Epithelial cell of proximal tubule (primary cell): Measurements from ENCODE around the gene RASGEF1C. TPM values are rescaled to one million over a fixed set of nuclear protein-coding genes. Genes with fewer than 3 reads are reported as not detected.
A peak's percentile ranks its signal among the peaks of the same experiment; 100 is the strongest.

Source experiments
- DNase-seq: peaks from one replicate; pipeline ENCODE4 v3.0.0-alpha.2; 2011; ENCODE audit warnings: low read depth
- H3K4me3 ChIP-seq: 2 replicates; pipeline ENCODE4 v1.5.1; 2011; ENCODE audit warnings: low read depth, mild to moderate bottlenecking, low read length
- CTCF ChIP-seq: conservative IDR thresholded peaks from 2 replicates; pipeline ENCODE4 v1.5.1; 2012; ENCODE audit warnings: low read depth, mild to moderate bottlenecking, low read length
- total RNA-seq: library from RNA; depleted of rRNA; stranded (reverse); fragments of >200 nt; gene quantifications from 2 replicates; pipeline ENCODE4 v1.2.3, GENCODE V29; 2015

Gene RASGEF1C
- total RNA-seq: not detected in 2 replicates

GRCh38 chr5:180209137-180209581 lies at the start of gene RASGEF1C:
Gene RASGEF1C, minus strand, starts transcription at chr5:180209211. Its CDS starts 71,159 bp downstream, at chr5:180138052.
- peak; percentile 31 for TF ChIP-seq CTCF
- no peak for DNase-seq
- H3K4me3 ChIP-seq: peak within 1 kb of the TSS; percentile 45

DNA sequence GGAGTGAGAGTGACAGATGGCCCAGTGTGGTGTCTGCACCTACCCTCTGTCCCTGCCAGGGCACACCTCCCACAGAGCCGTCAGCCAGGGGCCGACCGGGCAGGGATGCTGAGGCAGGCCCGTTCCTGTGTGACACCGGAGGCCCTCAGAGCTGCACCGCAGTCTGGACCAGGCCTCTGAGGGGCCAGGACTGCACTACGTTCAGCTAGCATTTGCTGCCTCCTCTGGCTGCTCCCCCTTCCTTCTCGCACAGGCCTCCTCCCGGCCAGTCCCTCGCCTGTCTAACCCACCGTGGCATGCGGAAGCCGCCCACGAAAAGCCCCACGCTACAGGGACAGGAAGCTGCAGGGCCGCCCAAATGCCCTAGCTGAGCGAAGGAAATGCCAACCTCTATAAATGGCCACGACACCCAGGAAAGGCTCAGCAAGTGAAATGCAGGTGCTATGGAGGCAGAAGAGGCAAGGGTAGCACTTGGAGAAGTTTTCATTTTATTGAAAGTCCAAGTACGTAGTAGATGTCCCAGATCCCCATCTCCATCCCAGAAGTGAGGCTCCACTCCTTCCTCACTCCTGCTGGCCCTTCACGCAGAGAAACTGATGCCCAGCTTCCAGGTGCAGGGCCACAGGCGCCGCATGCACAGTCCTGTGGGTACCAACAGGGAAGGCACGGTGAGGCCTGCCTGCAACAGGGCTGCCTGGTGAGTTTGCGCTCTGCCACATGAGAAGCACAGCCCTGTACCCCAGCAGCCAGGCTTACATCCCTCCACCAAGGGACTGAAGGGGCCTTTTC lies 44.2 kb upstream of the RASGEF1C start:
- TF ChIP-seq CTCF: no peak
- no peak for DNase-seq

DNA sequence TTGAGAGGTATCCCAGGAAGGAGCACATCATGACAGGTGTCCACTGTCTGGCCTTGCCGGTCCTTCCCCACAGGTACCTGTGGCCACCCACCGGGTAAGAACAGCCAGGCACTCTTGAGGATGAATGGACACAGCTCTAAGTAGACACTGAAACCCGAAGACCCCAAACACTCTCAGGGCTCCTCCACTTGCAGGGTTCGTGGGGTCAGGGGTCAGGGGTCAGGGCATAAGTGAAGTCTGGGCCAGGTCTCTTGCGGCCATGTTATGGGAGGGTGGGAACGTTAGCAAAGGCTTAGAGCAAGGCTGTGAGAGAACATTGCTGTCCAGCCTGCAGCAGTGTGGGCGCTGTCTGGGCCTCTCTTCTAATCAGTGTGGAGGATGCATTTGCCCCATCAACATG lies 42.9 kb upstream of the RASGEF1C start:
- no peak for DNase-seq
- no peak overlapping the region for H3K4me3 ChIP-seq
- TF ChIP-seq CTCF: no peak

More for the DNA sequence above, 44.2 kb upstream of the RASGEF1C start:
- H3K4me3 ChIP-seq: no peak overlapping the region

DNA sequence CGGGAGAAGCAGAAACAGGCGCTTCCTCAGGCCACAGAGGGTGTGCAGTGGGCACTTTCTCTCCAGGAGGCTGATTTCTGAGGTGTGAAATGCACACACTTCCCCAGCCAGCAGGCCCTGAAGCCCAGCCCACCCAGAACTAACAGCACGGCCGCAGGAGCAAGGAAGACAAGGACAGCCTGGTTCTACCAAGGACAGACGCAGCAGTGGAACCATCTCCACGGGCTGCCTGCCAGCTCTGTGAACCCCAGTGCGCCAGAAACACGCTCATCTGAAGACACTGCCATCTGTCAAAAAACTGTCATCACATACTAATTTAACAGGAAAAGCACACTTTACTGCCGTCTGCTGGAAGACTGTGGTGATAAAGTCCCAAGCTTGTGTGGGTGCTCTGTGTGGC lies 42.1 kb upstream of the RASGEF1C start:
- no peak for TF ChIP-seq CTCF
- H3K4me3 ChIP-seq: no peak overlapping the region
- no peak for DNase-seq

DNA sequence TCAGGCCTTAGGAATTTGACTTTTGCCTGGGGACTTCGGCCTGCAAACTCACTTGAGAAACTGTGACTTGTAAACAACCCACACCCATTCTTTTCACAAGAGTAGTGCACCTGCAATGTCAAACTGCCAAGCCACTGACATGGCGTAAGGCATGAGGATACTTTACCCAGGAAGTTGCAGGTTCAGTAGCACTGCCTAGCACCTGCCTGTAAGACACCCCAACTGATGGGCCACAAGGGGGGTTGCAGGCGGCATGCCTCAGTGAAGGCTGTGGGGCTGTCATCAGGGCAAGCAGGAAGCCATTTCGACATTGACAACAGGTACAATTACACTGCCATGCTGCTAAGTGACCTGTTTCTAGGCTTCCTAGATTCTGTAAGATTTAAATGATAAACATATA lies 41.3 kb upstream of the RASGEF1C start:
- no peak for TF ChIP-seq CTCF
- no peak for DNase-seq

GRCh38 chr5:180241600-180241999 lies 32.6 kb upstream of the RASGEF1C start:
- DNase-seq: no peak
- no peak overlapping the region for H3K4me3 ChIP-seq
- TF ChIP-seq CTCF: no peak

More for the DNA sequence above, 41.3 kb upstream of the RASGEF1C start:
- H3K4me3 ChIP-seq: no peak overlapping the region

DNA sequence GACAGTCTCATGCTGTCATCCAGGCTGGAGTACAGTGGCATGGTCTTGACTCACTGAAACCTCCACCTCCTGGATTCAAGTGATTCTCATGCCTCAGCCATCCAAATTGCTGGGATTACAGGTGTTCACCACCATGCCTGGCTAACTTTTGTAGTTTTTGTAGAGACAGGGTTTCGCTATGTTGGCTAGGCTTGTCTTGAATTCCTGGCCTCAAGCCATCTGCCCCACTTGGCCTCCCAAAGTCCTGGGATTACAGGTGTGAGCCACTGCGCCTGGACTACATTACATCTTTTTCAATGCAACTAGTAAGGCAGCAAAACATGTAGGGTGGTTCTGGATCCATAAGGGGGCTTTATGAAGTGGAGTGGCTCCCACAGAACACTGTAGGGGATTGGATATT lies 29.6 kb upstream of the RASGEF1C start:
- H3K4me3 ChIP-seq: no peak overlapping the region
- TF ChIP-seq CTCF: no peak
- no peak for DNase-seq
